DMS53 treated with DMSO at 0.1 percent for 48 hours (cell line): ENCODE results near the gene SEZ6L2.

ENCODE experiments used
- DNase-seq: peaks from one replicate; lab custom pipeline; 2025; ENCODE audit not compliant: unreplicated experiment; lab: John Stamatoyannopoulos, UW

SEZ6L2 gene

GRCh38 chr16:29830774-29831173, 68.6 kb downstream of the SEZ6L2 start:
- no peak for DNase-seq

- DNase-seq: no peak
Observed at GRCh38 chr16:29826342-29826695, 73.0 kb downstream of the SEZ6L2 start.

- DNase-seq: no peak
Observed at GRCh38 chr16:29825145-29826044, 74.0 kb downstream of the SEZ6L2 start.

GRCh38 chr16:29824589-29825144, 74.7 kb downstream of the SEZ6L2 start:
- DNase-seq: no peak

GRCh38 chr16:29821643-29822115, 77.7 kb downstream of the SEZ6L2 start:
- DNase-seq: no peak
